Vagina (tissue), 2 donors: Measurements from ENCODE around the gene C19orf38.

ENCODE experiments used
- POLR2AphosphoS5 ChIP-seq, 2 donors: sonication (generic); formaldehyde crosslinking; IDR thresholded peaks; one replicate each; pipeline ENCODE4 v1.9.0; 2017; ENCODE audit warnings: antibody characterized with exemption in 2 of 2, mild to moderate bottlenecking in 2 of 2, low read depth in 1 of 2; ENCODE audit not compliant: insufficient read depth in 1 of 2
- TF ChIP-seq, protein P1 (sequence below), 3 experiments: fragments of 450-650 bp in 2 of 3; fragments of 200-600 bp in 1 of 3; sonication (generic) in 1 of 3; IDR thresholded peaks; one replicate each; pipeline ENCODE4 v1.5.1; 2017 to 2019; ENCODE audit warnings: antibody characterized with exemption in 3 of 3, mild to moderate bottlenecking in 2 of 3, moderate library complexity in 2 of 3

DNA sequence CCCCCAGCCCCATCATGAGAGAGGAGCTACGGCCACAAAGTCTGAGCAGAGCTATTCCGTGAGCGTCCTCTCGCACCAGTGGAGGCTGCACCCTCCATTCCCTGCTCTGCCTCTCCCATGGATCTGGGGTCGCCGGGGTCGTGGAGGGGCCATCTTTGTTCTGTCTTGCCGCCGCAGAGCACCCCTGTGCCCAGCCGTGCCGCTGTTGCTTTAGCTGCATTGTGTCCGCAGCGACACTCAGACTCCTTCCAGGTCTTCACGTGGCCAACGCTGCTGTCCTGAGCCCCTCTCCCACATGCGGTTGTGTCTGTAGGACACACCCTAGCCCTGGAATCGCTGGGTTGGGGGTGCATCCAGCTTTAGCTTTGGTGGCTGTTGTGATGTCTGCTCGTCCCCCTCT lies 64.4 kb downstream of the C19orf38 start:
- TF ChIP-seq, protein P1, sequence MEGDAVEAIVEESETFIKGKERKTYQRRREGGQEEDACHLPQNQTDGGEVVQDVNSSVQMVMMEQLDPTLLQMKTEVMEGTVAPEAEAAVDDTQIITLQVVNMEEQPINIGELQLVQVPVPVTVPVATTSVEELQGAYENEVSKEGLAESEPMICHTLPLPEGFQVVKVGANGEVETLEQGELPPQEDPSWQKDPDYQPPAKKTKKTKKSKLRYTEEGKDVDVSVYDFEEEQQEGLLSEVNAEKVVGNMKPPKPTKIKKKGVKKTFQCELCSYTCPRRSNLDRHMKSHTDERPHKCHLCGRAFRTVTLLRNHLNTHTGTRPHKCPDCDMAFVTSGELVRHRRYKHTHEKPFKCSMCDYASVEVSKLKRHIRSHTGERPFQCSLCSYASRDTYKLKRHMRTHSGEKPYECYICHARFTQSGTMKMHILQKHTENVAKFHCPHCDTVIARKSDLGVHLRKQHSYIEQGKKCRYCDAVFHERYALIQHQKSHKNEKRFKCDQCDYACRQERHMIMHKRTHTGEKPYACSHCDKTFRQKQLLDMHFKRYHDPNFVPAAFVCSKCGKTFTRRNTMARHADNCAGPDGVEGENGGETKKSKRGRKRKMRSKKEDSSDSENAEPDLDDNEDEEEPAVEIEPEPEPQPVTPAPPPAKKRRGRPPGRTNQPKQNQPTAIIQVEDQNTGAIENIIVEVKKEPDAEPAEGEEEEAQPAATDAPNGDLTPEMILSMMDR (IDR thresholded peaks at IDR 0.05), result no peak
- no peak for TF ChIP-seq POLR2AphosphoS5 (IDR thresholded peaks at IDR 0.05; ENCODE audit: insufficient read depth in 1 of 2, low read depth in 1 of 2)
